NCI-H2196 treated with DMSO at 0.1 percent for 48 hours (cell line): ENCODE results near the gene SPATS2.
"Not testable (repeated sequence)": the region's sequence is repeated elsewhere in the genome, so short reads cannot be mapped to it uniquely, and the experiment has no call there.

Experiments used
- DNase-seq: peaks from one replicate; lab custom pipeline; 2025; ENCODE audit not compliant: unreplicated experiment; lab: John Stamatoyannopoulos, UW

SPATS2 gene

DNA sequence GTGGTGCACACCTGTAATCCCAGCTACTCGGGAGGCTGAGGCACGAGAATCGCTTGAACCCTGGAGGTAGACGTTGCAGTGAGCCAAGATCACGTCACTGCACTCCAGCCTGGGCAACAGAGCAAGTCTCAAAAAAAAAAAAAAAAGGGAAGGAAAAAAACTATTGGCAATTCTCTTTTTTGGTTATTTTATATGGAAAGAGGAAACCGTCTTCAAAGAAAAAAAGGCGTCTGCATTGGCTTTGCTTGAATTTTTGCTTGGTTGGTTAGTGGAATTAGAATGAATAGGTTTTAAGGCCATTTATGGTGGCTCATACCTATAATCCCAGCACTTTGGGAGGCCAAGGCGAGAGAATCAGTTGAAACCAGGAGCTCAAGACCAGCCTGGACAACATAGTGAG, 142.4 kb downstream of the SPATS2 start:
- not testable (repeated sequence) for DNase-seq

DNA sequence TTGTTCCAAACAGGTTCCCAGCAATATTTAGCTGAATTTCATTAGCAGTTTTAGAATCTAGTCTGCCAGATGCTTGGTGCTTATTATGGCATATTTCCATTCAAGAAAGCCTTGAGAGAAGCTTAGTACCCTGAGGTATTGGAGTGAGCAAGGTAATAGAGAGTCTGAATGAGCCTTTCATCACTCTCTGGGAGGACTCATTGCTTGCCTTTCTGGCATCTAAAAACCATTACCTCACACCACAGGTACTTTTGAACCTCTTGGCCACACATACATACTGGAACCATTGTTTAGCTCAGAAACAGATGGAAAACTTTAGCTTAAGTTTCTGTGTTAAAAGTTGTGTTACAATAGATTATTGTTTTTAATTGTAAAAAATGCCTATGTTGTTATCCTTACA, 144.1 kb downstream of the SPATS2 start:
- no peak for DNase-seq

DNA sequence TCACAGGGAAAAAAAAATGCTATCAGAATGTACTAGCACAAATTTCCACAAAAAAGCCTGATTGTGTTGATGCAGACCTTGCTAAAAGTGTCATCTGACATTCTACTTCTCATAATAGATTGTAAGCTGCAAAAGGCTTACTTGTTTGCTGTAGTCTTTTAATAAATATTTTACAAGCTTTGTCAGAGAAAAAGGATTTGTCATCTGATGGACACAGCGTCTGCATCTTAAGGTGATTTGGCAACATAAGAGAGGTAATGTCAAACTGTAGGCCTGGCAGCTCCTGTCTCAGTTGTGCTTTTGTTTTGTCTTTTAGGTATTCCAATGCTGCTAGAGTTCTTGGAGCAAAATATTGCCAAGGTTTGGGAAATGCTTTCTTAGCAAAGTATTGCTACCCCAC, 145.3 kb downstream of the SPATS2 start:
- no peak for DNase-seq

DNA sequence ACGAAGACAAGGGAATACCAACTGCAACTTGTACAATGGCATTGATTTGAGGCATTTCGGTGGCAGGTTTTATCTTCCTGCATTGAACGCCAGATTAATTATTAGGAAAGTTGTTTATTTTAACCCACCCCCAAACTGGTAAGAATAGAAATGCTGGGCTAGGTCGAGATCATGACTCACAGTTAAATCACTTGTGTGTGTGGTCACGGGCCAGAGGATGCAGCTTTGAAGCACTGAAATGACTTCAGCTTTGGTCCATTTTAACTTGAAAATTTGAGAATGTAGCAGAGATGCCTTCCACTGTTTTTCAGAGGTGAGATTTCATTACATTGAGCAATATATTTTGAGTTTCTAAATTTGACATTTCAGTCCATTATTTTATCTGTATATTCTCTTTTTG, 148.0 kb downstream of the SPATS2 start:
- no peak for DNase-seq

DNA sequence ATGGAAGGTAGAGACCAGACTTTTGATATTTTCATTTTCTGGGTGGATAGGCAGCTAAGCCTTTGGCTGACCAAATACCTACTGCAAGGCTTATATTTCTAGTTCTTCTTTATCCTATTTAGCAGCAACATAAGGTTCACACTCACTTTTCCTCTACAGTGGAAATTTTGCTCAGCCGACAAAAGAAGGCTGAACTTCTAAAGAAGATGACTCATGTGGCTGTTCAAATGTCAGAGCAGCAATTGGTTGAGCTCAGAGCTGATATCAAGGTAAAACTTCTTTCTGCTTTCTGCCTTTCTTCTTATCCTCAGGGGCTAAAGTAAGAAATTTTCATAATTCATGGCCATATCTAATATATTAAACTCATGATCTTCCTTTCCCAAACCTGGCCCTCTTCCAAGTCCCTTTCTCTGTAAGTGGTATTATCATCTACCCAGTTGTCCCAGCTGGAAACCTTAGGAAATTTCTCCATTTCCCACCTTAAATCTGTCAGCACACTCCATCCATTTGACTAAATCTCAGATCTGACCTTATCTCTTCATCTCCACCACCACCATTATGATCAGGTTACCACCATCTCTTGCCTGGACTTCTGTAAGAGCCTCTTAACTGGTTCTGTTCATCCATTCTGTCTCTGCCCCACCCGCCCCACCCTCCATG, 151.8 kb downstream of the SPATS2 start:
- no peak for DNase-seq

DNA sequence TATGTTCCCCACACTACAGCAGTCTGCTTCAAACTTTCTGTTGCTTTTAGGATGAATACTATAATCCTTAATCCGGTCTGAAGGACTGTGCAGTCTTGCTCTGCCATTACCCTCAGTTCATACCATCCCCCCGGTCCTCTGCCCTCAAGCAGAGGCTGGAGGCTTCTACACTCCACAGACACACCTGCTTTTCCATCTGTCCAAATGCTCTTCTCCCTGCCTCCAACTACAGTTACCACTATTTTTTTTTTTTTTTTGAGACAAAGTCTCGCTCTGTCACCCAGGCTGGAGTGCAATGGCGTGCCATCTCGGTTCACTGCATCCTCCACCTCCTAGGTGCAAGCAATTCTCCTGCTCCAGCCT, 152.3 kb downstream of the SPATS2 start:
- no peak for DNase-seq

DNA sequence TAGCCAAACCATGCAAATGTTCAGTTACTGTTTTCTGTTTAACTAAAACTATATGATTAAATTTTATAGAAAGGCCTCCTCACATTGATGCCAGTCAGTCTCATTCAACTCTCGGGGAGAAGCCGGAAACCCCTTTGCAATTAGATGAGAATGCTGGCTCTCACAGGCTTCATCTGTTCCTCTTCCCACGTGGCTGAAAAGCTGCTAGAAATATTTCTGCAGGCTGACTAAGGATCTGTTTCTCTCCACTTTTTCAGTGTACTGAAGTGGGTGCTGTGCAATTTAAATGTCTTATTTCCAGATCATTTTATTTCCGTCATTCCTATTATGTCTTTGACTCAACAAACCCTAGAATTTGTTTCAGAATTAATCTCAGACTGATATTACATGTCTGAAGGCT, 154.1 kb downstream of the SPATS2 start:
- no peak for DNase-seq

DNA sequence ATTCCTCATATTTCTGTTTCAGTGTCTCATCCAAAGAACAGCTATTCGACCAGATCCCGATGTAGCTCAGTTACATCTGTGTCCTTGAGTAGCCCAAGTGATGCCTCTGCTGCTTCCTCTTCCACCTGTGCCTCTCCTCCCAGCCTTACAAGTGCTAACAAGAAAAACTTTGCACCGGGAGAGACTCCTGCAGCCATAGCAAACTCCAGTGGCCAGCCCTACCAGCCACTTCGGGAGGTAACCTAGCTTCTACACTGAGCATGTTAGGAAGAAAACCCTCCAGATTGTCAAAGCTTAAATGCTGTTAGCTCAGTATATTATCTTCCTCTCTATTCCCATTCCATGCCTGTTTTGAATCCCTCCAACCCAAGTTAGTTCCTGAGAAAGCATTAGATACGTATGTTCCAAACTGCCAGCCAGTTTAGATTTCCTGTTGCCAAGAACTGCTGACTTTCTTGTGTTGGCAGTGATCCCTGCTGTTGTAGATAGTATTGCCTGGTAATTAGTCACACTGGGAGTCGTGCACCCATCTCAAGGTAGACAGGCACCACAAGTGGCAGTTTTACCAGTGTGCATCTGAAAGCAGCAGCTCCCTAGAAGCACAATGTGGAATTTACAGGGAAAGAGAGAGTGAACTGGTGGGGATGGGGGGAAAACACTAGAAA, 157.5 kb downstream of the SPATS2 start:
- DNase-seq, result no peak

DNA sequence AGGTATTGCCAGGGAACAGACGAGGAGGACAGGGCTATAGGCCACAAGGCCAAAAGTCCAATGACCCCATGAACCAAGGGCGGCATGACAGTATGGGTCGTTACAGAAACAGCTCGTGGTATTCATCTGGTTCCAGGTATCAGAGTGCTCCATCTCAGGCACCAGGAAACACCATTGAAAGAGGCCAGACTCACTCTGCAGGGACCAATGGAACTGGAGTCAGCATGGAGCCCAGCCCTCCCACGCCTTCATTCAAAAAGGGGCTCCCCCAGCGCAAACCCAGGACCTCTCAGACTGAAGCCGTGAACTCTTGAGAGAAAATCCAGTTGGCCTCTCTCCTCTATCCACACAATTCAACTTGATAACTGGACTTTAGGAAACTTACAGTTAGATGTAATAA, 158.7 kb downstream of the SPATS2 start:
- DNase-seq, result no peak

DNA sequence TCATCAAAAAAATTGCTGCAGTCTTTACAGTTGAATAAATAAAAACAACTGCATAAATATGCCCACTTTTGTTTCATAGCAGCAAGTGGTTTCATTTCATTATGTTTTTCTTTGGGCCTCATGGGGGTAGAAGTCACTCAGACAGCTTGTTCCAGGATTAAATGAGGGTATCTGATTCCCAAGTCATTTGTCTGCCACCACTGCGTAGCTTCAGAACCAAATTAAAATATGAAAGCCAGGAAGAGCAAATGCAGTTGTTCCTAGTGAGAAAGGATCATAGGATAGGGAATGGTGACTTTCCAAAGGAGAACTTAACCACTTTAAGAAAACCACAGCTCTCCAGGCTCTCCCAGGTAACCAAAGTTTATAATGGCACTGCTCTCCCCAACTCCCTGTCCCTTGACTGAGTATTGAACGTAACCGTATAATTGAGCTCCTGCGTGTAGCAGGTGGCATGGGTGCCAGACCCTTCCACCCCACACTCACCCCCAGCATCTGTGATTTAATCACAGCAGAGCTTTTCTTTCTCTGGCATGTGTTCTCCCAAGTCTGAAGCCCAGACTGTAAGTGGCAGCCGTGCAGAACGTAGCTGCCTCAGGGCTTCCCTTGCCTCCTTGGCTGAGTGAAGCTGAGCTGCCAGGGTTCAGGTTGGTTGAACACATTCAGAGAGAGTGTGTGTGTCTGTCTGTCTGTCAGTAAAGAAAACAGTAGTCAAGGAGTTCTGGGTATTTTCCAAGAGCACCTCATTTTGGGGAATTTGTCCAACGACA, 160.3 kb downstream of the SPATS2 start:
- DNase-seq, result no peak

DNA sequence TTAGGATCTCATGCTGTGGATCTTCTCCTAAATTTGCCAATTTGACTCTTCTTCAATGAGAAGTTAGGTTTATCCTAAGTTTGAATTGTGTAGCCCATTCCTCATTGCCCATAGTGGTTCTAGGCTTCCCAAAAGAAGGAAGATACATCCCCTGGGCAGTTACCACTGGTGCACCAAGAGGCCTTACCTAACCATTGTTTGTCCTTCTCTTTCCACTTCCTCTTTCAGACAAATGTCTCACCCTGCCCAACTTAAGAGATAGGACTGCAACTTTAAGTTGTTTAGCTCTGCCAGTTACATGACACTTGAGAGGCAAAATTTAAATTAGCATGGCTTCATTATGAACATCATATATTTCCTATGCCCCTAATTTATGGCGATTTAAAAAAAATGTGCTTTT, 162.2 kb downstream of the SPATS2 start:
- DNase-seq, result no peak

DNA sequence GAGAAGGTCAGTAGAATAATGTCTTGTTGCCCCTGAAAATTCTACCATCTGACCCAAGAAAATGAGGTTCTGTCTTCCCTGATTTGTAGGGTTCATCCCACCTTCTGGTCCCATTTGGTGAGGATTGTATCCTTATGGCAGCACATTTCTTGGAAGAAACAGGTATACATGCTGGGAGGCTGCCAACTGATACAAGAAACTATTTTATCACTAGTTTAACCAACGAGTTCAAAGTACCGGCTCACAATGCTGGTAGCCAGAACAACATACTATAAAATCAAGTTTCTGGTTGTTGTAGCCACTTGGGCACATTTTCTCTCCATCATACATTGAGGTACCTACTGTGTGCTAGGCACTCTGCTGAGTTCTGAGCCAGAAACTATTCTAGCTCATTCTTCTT, 164.5 kb downstream of the SPATS2 start:
- no peak for DNase-seq

DNA sequence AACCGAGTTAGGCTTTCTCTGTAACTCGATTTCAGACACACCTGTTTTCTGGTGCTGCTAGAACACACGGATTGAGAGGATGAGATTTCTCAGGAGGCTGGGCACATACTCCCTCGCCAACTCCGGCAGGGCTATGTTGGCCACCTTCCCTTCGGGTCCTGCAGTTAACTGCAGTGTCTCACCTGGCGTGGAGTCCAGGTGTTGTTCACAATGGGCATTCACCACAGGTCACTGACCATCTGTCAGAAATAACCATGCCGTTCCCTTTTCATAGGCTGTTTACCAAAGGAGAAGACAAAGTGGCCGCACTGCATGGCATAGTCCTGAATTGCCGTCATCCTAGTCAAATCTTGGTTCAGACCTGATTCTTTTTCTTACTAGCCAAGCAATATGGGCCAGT, 166.1 kb downstream of the SPATS2 start:
- no peak for DNase-seq

DNA sequence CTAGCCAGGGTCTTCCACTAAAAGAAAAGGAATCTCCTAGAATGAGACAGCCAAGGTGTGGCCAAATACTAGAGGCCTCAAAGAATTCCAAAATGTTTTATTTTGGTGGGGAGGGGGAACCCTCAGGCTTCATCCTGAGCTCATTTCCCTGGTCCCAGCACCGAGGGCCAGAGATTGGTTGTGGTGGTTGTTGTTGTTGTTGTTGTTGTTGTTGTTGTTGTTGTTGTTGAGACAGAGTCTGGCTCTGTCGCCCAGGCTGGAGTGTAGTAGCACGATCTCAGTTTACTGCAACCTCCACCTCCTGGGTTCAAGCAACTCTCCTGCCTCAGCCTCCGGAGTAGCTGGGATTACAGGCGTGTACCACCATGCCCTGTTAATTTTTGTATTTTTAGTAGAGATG, 166.9 kb downstream of the SPATS2 start:
- not testable (repeated sequence) for DNase-seq

DNA sequence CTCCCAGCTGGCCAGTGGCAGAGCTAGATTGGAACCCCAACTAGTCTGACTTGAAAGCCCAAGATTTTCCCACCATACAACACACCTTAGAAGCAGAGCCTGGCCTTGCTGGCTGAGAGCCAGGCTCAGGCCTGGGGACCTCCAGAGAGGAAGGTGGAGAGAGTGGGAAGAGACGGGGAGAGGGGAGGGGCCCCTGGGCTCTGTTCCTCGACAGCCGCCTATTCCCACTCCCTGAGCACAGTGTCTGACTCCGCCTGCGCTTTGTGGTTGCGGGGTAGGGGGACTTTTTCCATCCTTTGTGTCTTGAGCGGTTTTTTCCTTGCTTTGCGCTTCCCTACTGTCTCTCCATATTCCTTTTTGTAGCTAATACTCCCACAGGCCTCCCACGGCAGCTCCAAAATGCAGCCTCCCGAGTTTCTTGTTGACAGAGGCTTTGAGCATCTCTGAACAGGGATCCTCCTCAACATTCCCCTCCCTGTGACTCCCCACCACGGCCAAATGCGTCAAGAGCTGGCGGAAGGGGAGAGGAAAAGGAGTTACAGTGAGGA, 167.5 kb downstream of the SPATS2 start:
- DNase-seq, result no peak

DNA sequence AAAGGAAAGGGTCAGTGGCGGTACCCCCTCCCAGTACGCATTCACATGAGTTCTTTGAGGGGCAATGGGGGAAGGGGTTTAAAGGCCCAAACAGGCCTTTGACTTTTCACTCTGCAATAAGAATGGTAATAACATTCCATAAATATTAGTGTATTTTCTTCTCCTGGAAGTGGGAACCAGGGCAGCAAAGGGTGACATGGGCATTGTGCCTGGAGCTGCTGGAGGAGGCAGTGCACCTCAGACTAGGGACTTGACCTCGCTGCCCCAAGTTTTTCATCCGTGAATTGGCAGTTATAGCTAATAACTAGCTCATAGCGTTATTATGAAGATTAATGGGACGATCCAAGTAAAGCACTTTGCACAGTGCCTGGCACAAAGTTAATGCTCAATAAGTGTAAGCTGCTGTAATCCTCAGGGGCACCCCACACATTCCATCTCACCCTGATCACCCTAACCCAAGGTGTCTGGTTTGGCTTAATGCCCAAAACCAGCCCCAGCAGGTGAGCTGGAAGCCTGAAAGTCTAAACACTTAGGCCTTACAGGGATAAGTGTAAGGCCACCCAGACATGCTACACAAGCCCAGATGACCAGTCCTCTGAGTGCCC, 168.8 kb downstream of the SPATS2 start:
- DNase-seq, result no peak

DNA sequence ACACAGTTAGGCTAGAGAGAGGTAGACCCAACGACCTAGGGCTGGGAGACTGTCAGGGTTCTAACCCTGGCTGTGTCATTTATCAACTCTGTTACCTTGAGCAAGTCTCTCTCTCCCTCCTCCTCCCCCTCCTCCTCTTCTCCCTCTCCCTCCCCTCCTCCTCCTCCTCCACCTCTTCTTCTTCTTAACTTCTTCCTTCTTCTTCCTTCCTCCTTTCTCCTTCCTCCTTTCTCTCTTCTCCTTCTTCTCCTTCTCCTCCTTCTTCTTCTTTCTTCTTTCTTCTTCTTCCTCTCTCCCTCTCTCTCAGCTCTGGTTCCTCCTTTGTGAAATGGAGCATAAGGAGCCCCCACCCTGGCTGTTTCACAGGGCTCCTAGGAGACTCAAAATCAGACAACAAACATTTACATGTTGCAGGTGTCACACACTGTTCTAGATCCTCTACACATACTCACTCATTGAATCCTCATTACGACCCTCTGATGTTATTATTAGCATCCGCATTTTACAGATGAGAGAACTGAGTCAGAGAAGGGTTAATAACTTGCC, 169.3 kb downstream of the SPATS2 start:
- no peak for DNase-seq

DNA sequence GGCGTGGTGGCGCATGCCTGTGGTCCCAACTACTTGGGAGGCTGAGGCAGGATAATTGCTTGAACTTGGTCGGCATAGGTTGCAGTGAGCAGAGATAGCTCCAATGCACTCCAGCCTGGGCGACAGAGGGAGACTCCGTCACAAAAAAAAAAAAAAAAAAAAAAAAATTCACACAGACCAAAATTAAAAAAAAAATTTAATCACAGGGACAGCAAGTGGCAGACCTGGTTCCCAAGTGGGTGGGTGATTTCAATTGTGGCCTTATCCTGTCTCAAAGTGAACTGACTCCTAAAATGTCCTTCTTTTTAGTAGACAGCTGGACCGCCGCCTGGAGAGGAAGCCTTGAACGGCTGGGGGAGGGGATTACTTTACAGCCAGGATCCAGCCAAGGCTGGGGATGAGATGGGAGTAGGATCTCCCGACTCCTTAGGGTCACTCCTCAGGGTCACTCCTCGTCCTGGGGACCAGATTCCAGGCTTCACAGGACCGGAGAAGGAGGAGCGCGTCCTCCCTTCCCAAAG, 170.0 kb downstream of the SPATS2 start:
- DNase-seq, result no peak

DNA sequence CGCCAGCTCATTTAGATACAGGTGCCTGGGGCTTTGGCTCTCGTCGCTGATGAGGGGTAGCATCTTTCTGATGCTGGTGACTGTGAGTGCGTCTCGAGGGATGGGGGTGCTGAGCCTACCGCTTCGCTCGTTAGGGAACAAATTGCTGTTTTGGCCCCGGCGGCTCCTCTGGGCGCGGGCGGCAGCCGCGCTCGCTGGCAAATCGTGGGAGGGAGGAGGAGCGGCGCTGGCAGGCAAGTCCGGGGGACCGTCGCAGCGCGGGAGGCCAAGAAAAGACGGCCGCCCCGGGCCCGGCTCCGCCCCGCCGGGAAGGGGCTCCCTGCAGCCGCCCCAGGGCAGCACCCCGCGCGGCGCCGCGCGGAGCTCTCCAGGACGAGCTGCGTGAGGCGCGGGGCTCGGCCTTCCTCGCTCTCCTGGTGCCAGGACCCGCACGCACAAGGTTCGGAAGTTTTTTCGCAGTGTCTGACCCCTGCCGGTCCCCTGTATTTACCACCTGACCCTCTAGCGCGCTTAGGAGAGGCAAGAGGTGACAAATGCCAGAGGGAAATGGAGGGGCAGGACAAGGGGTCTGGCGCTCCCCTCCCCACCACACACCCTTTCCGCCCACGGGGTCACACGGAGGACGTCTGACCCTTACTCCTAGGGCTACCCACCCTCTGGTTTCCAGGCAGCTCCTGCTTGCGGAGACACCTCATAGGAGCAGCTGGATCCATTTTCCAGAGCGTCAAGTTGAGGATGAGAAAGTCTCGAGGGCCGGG, 170.7 kb downstream of the SPATS2 start:
- DNase-seq, result no peak
